IMR-90 (cell line): ENCODE results near the gene KYAT1. TPM values are rescaled to one million over a fixed set of nuclear protein-coding genes. Genes with fewer than 3 reads are reported as not detected.

Experiments used
- ATAC-seq: fragments of 200-7000 bp; cut with Tn5 transposase; 2 replicates; pipeline ENCODE4 v1.9.1; 2020; ENCODE audit warnings: low read depth, mild to moderate bottlenecking, moderate library complexity
- BruUV-seq: library from RNA; stranded (reverse); fragments of 400-500 nt; replicated peaks from 2 replicates; lab custom pipeline; 2021; lab: Mats Ljungman, UMichigan
- CTCF ChIA-PET: fragments of 300-600 bp; formaldehyde crosslinking; extraction: SDS; loops from one replicate; lab custom pipeline; 2021; ENCODE audit warnings: antibody characterized with exemption; lab: Yijun Ruan, JAX
- POLR2A ChIA-PET: fragments of 300-600 bp; sonication (Branson Sonifier 250); formaldehyde crosslinking; loops from one replicate; lab custom pipeline; 2022; ENCODE audit warnings: antibody characterized with exemption; ENCODE audit not compliant: unreplicated experiment; lab: Charles Lee
- DNase-seq: peaks from one replicate; pipeline ENCODE4 v3.0.0; 2013
- H2AFZ ChIP-seq: replicated peaks from 2 replicates; pipeline ENCODE3; 2013; ENCODE audit warnings: low read length, mild to moderate bottlenecking; ENCODE audit not compliant: poor library complexity
- H2AK5ac ChIP-seq: 2 replicates; pipeline ENCODE4 v1.6.1; 2013; ENCODE audit warnings: low read depth, low read length, inconsistent platforms
- H2AK9ac ChIP-seq: replicated peaks from 2 replicates; pipeline ENCODE3; 2013; ENCODE audit warnings: mild to moderate bottlenecking, low read depth, low read length, moderate library complexity; ENCODE audit not compliant: poor library complexity
- H2BK120ac ChIP-seq: 2 replicates; pipeline ENCODE4 v1.6.1; 2013; ENCODE audit warnings: low read depth, low read length, inconsistent platforms
- H2BK15ac ChIP-seq: 3 replicates; pipeline ENCODE4 v1.6.1; 2013; ENCODE audit warnings: low read depth, low read length, inconsistent platforms
- H2BK20ac ChIP-seq: 2 replicates; pipeline ENCODE4 v1.6.1; 2013; ENCODE audit warnings: low read depth, mild to moderate bottlenecking, inconsistent platforms, low read length, moderate library complexity
- H2BK5ac ChIP-seq: 2 replicates; pipeline ENCODE4 v1.6.1; 2013; ENCODE audit warnings: mild to moderate bottlenecking, low read depth, low read length, inconsistent platforms; ENCODE audit not compliant: poor library complexity, severe bottlenecking
- H3K14ac ChIP-seq: replicated peaks from 2 replicates; pipeline ENCODE4 v1.6.1; 2013; ENCODE audit warnings: low read depth, low read length, inconsistent platforms
- H3K18ac ChIP-seq: 2 replicates; pipeline ENCODE4 v1.6.1; 2013; ENCODE audit warnings: low read depth, low read length, control low read depth
- H3K23ac ChIP-seq: 2 replicates; pipeline ENCODE4 v1.6.1; 2013; ENCODE audit warnings: low read depth, low read length, inconsistent platforms
- H3K27ac ChIP-seq: 2 replicates; pipeline ENCODE4 v1.5.1; 2013; ENCODE audit warnings: mild to moderate bottlenecking, control low read depth, low read length; ENCODE audit not compliant: insufficient read depth
- H3K27me3 ChIP-seq: 2 replicates; pipeline ENCODE4 v1.6.1; 2013; ENCODE audit warnings: low read length; ENCODE audit not compliant: control insufficient read depth, insufficient read depth
- H3K36me3 ChIP-seq: 2 replicates; pipeline ENCODE4 v1.6.1; 2013; ENCODE audit warnings: low read length, mixed read lengths; ENCODE audit not compliant: control insufficient read depth, insufficient read depth
- H3K4ac ChIP-seq: 2 replicates; pipeline ENCODE4 v1.6.1; 2013; ENCODE audit warnings: low read depth, low read length, inconsistent platforms
- H3K4me1 ChIP-seq: 2 replicates; pipeline ENCODE4 v1.6.1; 2013; ENCODE audit warnings: low read length, mixed read lengths; ENCODE audit not compliant: control insufficient read depth, insufficient read depth
- H3K4me2 ChIP-seq: 2 replicates; pipeline ENCODE4 v1.6.1; 2013; ENCODE audit warnings: low read depth, mild to moderate bottlenecking, control low read depth, low read length, moderate library complexity
- H3K4me3 ChIP-seq: 2 replicates; pipeline ENCODE4 v1.5.1; 2013; ENCODE audit warnings: low read depth, mild to moderate bottlenecking, control low read depth, low read length, moderate library complexity; ENCODE audit not compliant: insufficient read depth
- H3K56ac ChIP-seq: 2 replicates; pipeline ENCODE4 v1.6.1; 2013; ENCODE audit warnings: low read length, inconsistent platforms; ENCODE audit not compliant: insufficient read depth; ENCODE audit errors: extremely low read depth
- H3K79me1 ChIP-seq, 2 experiments: 2 replicates each; pipeline ENCODE4 v1.6.1; 2013; ENCODE audit warnings: low read length in 2 of 2, inconsistent platforms in 1 of 2, low read depth in 1 of 2
- H3K9ac ChIP-seq: 2 replicates; pipeline ENCODE4 v1.6.1; 2013; ENCODE audit warnings: low read depth, low read length, control low read depth
- H3K9me1 ChIP-seq: 2 replicates; pipeline ENCODE4 v1.6.1; 2013; ENCODE audit warnings: low read length, inconsistent platforms; ENCODE audit not compliant: insufficient read depth
- H3K9me3 ChIP-seq: 2 replicates; pipeline ENCODE4 v1.6.1; 2013; ENCODE audit warnings: low read length; ENCODE audit not compliant: control insufficient read depth, insufficient read depth
- H4K20me1 ChIP-seq: 2 replicates; pipeline ENCODE4 v1.6.1; 2013; ENCODE audit warnings: low read length, inconsistent platforms; ENCODE audit not compliant: insufficient read depth
- H4K5ac ChIP-seq: 2 replicates; pipeline ENCODE4 v1.6.1; 2013; ENCODE audit warnings: mild to moderate bottlenecking, low read depth, low read length, control low read depth
- H4K8ac ChIP-seq, 2 experiments: 2 replicates each; pipeline ENCODE4 v1.6.1; 2013; ENCODE audit warnings: low read depth in 2 of 2, low read length in 2 of 2, control low read depth in 1 of 2, inconsistent platforms in 1 of 2
- H4K91ac ChIP-seq: 2 replicates; pipeline ENCODE4 v1.6.1; 2013; ENCODE audit warnings: low read depth, low read length, inconsistent platforms; ENCODE audit not compliant: insufficient read depth
- BHLHE40 ChIP-seq: fragments of 150-350 bp; IDR thresholded peaks from 2 replicates; pipeline ENCODE4 v1.6.1; 2016; ENCODE audit warnings: mild to moderate bottlenecking, low read depth, low read length
- FOS ChIP-seq: fragments of 150-350 bp; IDR thresholded peaks from 2 replicates; pipeline ENCODE4 v1.6.1; 2016; ENCODE audit warnings: low read depth, low read length
- MAFK ChIP-seq: IDR thresholded peaks from 2 replicates; pipeline ENCODE4 v1.6.1; 2012; ENCODE audit warnings: low read depth, low read length, improper control_type of control experiment
- MXI1 ChIP-seq: IDR thresholded peaks from 2 replicates; pipeline ENCODE4 v1.6.1; 2012; ENCODE audit warnings: low read depth, mild to moderate bottlenecking, low read length, moderate library complexity, borderline replicate concordance
- NFE2L2 ChIP-seq: fragments of 150-350 bp; IDR thresholded peaks from 2 replicates; pipeline ENCODE4 v1.6.1; 2016; ENCODE audit warnings: low read depth, mild to moderate bottlenecking, low read length
- RAD21 ChIP-seq: IDR thresholded peaks from 2 replicates; pipeline ENCODE4 v1.6.1; 2012; ENCODE audit warnings: low read length, improper control_type of control experiment
- RCOR1 ChIP-seq: IDR thresholded peaks from 2 replicates; pipeline ENCODE4 v1.6.1; 2012; ENCODE audit warnings: mild to moderate bottlenecking, low read length, improper control_type of control experiment; ENCODE audit not compliant: insufficient replicate concordance
- RFX5 ChIP-seq: IDR thresholded peaks from 2 replicates; pipeline ENCODE4 v1.8.0; 2012; ENCODE audit warnings: low read depth, mild to moderate bottlenecking, low read length, moderate library complexity
- SMC3 ChIP-seq: fragments of 150-350 bp; IDR thresholded peaks from 2 replicates; pipeline ENCODE4 v1.6.1; 2016; ENCODE audit warnings: low read depth, mild to moderate bottlenecking, antibody characterized with exemption, low read length, moderate library complexity
- USF2 ChIP-seq: fragments of 150-350 bp; IDR thresholded peaks from 2 replicates; pipeline ENCODE4 v1.6.1; 2017; ENCODE audit warnings: mild to moderate bottlenecking, antibody characterized with exemption, low read length, low read depth
- WGBS, 2 experiments: methylation state at CpG; one replicate each; pipeline versions ENCODE4 v1.1.5 to v1.1.7; 2013; ENCODE audit warnings: missing lambda C conversion rate in 2 of 2; ENCODE audit not compliant: insufficient read length in 1 of 2; ENCODE audit errors: extremely low coverage in 2 of 2; 5-methylcytosine and 5-hydroxymethylcytosine counted together
- dilution Hi-C: fragments of 300-500 bp; cut with HindIII; formaldehyde crosslinking; loops from one replicate; pipeline ENCODE4 v1.14.3; 2018; ENCODE audit warnings: low sequenced_read_pairs; ENCODE audit not compliant: unreplicated experiment
- in situ Hi-C: fragments of 300-500 bp; cut with MboI; formaldehyde crosslinking; loops from 3 replicates; pipeline ENCODE4 v1.14.3; 2019; ENCODE audit warnings: low sequenced_read_pairs, inconsistent platforms, mixed read lengths
- intact Hi-C: fragments of 100-400 bp; cut with micrococcal nuclease; formaldehyde crosslinking; loops from 2 replicates; pipeline ENCODE4 v1.10.0; 2022
- polyA plus RNA-seq, 3 experiments: library from polyadenylated mRNA; depleted of rRNA; stranded (reverse); fragments of >200 nt; gene quantifications; 2 replicates each; pipeline ENCODE4 v1.2.3, GENCODE V29; 2012; ENCODE audit warnings: low replicate concordance in 1 of 3
- total RNA-seq: library from RNA; depleted of rRNA; stranded (reverse); fragments of >200 nt; gene quantifications from 2 replicates; pipeline ENCODE4 v1.2.3, GENCODE V29; 2012

KYAT1 gene
- total and polyA plus RNA-seq, 2 of the 4 experiments (the other 2 are of a cell fraction): 6.8 to 9.5 TPM

- Histone ChIP-seq H3K27me3 (no peaks in the 10 kb centered on the region), H3K4me2 (no peak overlapping the region), H4K20me1 (peaks cover 14% of the 10 kb centered on the region), H3K4ac (no peak overlapping the region), H2AK5ac (no peak overlapping the region), H3K18ac (no peak overlapping the region), H2BK20ac (no peak overlapping the region), H2BK120ac (no peak overlapping the region), H3K36me3 (peaks cover 43% of the 10 kb centered on the region), H3K4me1 (peaks cover 4% of the 10 kb centered on the region; the same call in 1 of the 2 replicates), H3K23ac (no peak overlapping the region), H2AK9ac (no peak overlapping the region), H2AFZ (no peak overlapping the region), H3K14ac (no peak overlapping the region), H3K9ac (no peak overlapping the region), H2BK5ac (no peak overlapping the region), H3K79me1 (peaks cover 4 to 23% of the 10 kb centered on the region in 2 experiments; a peak in 3 of 4 replicates), H3K4me3 (no peak overlapping the region), H3K56ac (no peak overlapping the region), H3K9me3 (no peaks in the 10 kb centered on the region), H4K8ac (no peak overlapping the region), H3K9me1 (peaks cover 9% of the 10 kb centered on the region; the same call in 1 of the 2 replicates), H2BK15ac (no peak overlapping the region), H3K27ac (no peak overlapping the region), H4K91ac (no peak overlapping the region), H4K5ac (no peak overlapping the region)
- in situ Hi-C loops: no loop called here
- 86% methylated on average over 10 of the region's 16 CpGs; no CpG with 5 or more reads in 1 of the 2 experiments for WGBS, 2 experiments
- no peak for ATAC-seq
- CTCF ChIA-PET: no interaction called here
- no peak for DNase-seq
- no TSS peak for BruUV-seq
- POLR2A ChIA-PET: no interaction called here
- dilution Hi-C loops: no loop called here
- TF ChIP-seq USF2 (no peak), MXI1 (no peak), BHLHE40 (no peak), FOS (no peak), RAD21 (no peak), MAFK (no peak), RFX5 (no peak), SMC3 (no peak), RCOR1 (no peak), NFE2L2 (no peak)
- intact Hi-C loops: no loop called here
Measured at GRCh38 chr9:128821584-128822406, 60.0 kb downstream of the KYAT1 start.
